Keratinocyte (primary cell): ENCODE data around the gene CLEC6A.

ENCODE experiments used
- EZH2 ChIP-seq: IDR thresholded peaks from one replicate; pipeline ENCODE4 v1.6.1; 2012; ENCODE audit warnings: inconsistent platforms, mild to moderate bottlenecking, low read length, moderate library complexity
- TF ChIP-seq, protein P1 (sequence below), 3 experiments: IDR thresholded peaks in 1 of 3; conservative IDR thresholded peaks in 1 of 3; optimal IDR thresholded peaks in 1 of 3; 2 replicates in 2 of 3; 3 replicates in 1 of 3; pipeline versions ENCODE3 to v1.5.1; 2011; ENCODE audit warnings: low read length in 3 of 3, mild to moderate bottlenecking in 3 of 3, moderate library complexity in 2 of 3, control low read depth in 1 of 3, inconsistent platforms in 1 of 3; ENCODE audit not compliant: insufficient read depth in 2 of 3; ENCODE audit errors: extremely low read depth in 1 of 3

DNA sequence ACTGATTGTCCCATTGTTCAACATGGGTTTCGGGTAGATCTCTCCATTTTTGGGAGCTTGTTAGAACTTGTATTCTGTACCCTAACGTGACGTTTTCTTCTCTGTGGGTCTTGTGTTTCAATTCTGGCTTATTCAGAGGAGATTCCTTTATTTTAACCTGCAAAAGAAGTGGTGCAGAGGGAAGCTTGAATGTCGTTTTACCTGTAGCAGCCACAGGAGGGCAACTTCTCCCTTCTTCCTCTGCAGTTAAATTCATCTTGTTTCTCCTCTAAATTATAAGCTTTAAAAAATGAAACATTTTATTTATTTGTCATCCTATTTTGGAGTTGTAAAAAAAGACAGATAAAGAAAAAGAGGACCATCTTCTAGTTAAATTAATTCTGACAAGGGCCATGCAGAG, 43.9 kb downstream of the CLEC6A start:
- TF ChIP-seq, protein P1, sequence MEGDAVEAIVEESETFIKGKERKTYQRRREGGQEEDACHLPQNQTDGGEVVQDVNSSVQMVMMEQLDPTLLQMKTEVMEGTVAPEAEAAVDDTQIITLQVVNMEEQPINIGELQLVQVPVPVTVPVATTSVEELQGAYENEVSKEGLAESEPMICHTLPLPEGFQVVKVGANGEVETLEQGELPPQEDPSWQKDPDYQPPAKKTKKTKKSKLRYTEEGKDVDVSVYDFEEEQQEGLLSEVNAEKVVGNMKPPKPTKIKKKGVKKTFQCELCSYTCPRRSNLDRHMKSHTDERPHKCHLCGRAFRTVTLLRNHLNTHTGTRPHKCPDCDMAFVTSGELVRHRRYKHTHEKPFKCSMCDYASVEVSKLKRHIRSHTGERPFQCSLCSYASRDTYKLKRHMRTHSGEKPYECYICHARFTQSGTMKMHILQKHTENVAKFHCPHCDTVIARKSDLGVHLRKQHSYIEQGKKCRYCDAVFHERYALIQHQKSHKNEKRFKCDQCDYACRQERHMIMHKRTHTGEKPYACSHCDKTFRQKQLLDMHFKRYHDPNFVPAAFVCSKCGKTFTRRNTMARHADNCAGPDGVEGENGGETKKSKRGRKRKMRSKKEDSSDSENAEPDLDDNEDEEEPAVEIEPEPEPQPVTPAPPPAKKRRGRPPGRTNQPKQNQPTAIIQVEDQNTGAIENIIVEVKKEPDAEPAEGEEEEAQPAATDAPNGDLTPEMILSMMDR (optimal IDR thresholded peaks at IDR 0.05 in 1 of 3, IDR thresholded peaks at IDR 0.05 in 1 of 3, conservative IDR thresholded peaks at IDR 0.05 in 1 of 3; ENCODE audit: extremely low read depth in 1 of 3, insufficient read depth in 2 of 3, low read length in 3 of 3): peak in 1 of 3 experiments; percentile 27
- TF ChIP-seq EZH2: no peak
